Renal pelvis (tissue), 4 donors: ENCODE data around the gene DDX20. TPM values are rescaled to one million over a fixed set of nuclear protein-coding genes. Genes with fewer than 3 reads are reported as not detected.

Source experiments
- DNase-seq: peaks from one replicate; pipeline ENCODE4 v3.0.0-alpha.2; 2013
- polyA plus RNA-seq, 3 donors: library from polyadenylated mRNA; unstranded; fragments of 120-200 nt; gene quantifications; one replicate each; pipeline ENCODE4 v1.2.1, GENCODE V29; 2013; ENCODE audit not compliant: insufficient read length in 3 of 3

Gene DDX20
- polyA plus RNA-seq, 3 donors, result 19.8 to 22.6 (median 20.3) TPM

GRCh38 chr1:111745675-111746613 is 9.8 kb upstream of the DDX20 start:
- DNase-seq, result no peak

DNA sequence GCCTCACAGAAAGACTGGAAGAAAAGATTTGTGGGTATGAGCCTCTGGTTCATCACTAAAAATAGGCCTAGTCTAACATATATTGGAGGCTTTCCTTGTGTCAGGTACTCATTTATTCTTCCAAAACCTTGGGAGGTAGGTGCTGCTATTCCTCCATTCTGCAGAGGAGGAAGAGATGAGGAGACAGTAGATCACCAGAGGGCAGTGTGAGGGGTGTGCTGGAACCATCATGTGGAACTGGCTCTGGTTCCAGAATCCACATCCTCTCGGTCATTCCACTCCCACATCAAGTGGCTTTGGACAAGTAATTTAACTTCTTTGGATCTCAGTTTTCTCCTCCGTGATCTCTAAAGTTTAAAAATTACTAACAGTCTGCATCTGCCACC is 9.1 kb upstream of the DDX20 start:
- DNase-seq, result no peak

GRCh38 chr1:111747282-111747734 is 8.4 kb upstream of the DDX20 start:
- no peak for DNase-seq

DNA sequence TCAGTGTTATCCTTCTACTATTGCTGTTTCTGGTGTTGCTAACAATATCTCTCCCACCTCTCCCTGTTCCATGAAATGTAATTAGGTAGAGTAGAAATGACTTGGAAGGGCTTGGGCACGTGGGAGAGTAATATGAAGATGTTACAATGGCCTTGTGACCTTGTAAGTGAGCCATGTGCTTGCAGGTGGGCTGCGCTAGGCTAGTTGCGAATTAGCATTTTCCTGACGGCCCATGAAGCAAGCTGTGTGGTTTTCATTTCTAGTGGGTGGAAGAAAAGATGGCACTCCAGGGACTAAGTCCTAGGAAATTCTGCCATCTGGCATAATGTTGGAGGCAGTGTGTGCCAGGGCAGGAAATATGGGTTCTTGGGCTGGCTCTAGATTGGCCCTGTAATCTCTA is 7.8 kb upstream of the DDX20 start:
- no peak for DNase-seq

- no peak for DNase-seq
These were observed 6.1 kb upstream of the DDX20 start for GRCh38 chr1:111749628-111750027.

DNA sequence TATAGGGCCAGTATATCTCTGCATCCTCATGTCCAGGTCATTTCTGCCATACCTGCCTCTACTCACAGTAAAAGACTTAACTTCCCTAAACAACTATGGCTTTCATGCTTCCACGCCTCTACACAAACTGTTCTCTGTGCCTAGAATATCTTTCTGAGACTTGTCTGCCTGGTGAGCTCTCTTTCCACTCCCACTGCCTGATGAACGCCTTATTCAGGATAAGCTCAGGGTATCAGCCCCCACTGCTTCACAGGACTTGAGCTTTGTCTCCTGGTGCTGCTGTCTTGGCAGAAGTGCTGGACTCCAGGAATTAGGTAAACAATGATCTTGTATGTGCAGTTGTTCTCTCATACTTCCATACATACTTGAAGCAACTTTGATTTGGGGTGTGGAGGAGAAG is 4.8 kb upstream of the DDX20 start:
- DNase-seq, result no peak

DNA sequence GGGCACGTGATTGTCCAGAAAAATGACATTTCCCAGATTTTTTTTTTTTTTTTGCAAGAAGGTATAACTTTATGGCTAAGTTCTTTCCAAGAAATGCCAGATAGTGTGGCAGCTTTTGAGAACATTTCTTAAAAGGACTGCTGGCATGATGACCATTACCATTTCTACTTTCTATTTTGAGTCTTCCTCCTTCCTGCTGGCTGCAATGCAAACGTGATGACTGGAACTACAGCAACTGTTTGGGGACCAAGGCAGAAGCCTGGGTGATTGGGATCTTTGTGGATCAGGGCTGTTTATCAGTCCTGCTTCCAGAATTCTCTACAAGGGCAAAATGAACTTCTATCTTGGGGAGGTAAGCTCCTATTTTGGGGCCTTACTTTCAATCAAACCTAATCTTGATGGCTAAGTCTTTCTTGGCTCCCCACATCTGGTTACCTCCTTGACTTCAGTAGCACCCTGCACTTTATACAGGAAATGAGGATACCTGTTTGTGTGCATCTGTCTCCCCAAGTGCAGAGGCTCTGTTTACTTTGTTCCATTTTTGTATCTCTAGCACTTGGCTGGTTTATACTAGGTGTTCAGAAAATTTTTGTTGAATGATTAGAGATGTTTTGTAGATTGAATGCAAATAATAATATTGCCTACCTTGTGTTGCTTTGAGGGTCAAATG is 3.7 kb upstream of the DDX20 start:
- DNase-seq, result no peak

DNA sequence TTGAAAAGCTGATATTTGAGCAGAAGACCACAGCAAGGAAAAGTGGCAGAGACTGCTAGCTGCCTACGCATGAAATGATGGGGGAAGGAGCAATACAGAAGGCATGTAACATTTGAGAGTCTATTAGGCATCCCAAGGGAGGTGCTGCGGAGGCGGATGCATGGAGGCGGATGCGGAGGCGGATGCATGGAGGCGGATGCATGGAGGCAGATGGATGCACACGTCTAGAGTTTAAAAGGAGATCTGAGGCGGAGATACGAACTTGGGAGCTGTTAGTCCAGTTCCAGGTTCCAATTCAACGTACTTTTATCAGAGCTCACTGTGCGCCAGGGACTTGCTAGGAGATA is 744 bp upstream of the DDX20 start:
- DNase-seq, result peak; percentile 75

DNA sequence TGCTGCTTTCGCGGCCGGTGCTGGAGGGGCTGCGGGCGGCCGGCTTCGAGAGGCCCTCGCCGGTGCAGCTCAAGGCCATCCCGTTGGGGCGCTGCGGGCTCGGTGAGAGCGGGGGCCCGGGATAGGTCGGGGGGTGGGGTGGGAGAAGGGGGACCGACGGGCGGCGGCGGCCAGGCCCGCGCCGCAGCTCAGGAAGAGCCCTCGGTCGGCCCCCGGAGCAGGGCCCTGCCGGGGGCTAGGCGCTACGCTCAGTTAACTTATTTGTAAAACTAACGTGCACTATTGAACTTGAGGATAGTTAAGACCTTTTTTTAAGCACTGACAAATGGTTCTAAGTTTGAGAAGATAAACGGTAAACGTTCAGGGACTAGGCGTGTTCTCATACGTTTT is 418 bp downstream of the DDX20 start:
- no peak for DNase-seq

GRCh38 chr1:111758373-111758772 is 2.7 kb downstream of the DDX20 start:
- DNase-seq, result no peak

GRCh38 chr1:111761717-111762116 is 6.0 kb downstream of the DDX20 start:
- no peak for DNase-seq

DNA sequence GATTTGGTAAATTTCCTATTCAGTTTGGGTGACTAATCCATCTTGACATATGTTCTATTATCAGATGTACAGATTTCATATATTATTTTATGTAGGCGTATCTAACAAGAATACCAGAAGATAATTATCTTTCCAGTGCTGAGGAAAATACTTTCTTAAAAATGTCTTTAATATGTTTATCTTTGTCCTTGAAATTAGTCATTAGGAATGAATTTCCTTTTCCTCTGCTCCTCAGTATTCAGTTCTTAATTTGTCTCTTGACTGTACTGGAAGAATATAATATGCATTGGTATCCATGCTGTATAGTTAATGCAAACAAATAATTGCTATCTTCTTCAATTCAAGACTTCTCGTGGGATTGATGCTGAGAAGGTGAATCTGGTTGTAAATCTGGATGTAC is 6.6 kb downstream of the DDX20 start:
- DNase-seq, result no peak

DNA sequence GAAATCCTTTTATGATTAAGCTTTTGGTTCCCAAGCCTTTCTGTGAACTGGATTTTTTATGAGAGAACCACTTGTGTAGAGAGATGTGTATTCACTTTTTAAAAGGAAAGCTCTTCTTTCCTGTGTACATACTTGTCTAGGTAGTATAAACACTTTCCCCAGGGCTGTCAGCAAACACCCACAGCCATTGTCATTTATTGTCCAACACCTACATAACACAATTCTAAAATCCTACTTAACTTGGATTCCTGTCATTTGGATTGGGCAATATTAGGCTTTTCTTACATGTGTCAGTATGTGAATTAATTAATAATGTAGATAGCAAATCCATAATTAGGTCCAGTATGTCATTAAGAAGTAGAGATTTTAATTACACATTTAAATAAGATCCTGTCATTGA is 12.3 kb downstream of the DDX20 start:
- DNase-seq, result no peak

GRCh38 chr1:111768625-111769024 is 12.9 kb downstream of the DDX20 start:
- DNase-seq, result no peak

GRCh38 chr1:111769517-111770146 is 13.9 kb downstream of the DDX20 start:
- DNase-seq, result peak; percentile 72

DNA sequence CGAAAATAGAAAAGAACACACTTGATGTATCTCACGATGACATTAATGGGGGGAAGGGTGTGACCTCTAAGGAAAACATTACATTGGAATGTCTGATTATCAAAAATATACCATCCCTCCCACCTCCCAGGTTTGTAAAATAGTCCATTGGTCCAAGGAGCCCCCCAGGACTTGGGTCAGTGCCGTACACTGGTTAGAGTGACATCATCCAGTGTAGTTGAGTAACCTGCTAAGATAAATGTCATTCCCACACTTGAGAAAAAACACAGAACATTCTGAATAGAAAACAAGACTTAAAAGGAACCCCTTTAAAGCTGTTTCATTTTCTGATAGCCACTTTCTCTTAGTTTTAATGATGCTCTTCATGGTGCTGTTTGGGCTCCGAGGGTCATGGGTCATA is 15.2 kb downstream of the DDX20 start:
- no peak for DNase-seq

- no peak for DNase-seq
These were observed 20.3 kb downstream of the DDX20 start for GRCh38 chr1:111775966-111776365.

- no peak for DNase-seq
These were observed 20.7 kb downstream of the DDX20 start for GRCh38 chr1:111776391-111776790.

GRCh38 chr1:111776861-111777260 is 21.2 kb downstream of the DDX20 start:
- no peak for DNase-seq

GRCh38 chr1:111777301-111777700 is 21.6 kb downstream of the DDX20 start:
- no peak for DNase-seq

DNA sequence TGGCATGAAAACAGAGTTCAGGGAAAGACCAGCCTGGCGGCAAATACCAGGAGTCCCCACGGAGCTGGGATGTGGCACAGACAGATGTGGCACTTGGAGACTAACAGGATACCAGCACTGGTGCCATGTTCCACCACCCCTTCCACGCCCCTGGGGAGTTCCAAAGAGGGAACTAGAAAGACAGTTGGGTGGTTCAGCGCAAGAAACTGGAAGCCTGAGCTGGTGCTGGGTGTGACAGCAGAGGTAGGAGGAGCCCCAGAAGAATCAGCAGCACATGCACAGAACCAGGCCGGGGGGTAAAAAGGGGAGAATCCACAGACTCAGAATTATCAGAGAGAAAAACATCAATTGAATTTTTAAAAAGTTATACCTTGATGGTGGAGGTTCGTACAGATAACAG is 22.4 kb downstream of the DDX20 start:
- no peak for DNase-seq

DNA sequence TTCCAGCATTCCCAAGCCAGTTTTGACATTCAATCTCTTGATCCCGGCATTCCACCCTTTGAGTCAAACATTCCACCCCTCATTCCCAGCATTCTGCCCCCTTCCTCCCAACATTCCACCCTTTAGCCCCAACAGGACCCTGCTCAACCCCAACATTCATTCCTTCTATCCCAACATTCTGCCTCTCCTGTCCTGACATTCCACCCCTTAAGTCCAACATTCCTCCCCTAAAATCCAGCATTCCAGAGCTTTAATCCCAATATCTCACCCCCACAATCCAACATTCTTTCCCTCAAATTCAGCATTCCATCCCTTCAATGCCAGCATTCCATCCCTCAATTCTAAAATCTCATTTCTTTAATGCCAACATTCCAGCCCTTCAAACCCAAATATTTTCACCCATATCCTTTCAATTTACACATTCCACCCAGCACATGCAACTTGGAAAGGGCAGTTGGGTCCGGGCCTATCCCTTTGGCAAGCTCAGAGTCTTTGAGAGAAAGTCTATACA is 22.9 kb downstream of the DDX20 start:
- DNase-seq, result no peak

DNA sequence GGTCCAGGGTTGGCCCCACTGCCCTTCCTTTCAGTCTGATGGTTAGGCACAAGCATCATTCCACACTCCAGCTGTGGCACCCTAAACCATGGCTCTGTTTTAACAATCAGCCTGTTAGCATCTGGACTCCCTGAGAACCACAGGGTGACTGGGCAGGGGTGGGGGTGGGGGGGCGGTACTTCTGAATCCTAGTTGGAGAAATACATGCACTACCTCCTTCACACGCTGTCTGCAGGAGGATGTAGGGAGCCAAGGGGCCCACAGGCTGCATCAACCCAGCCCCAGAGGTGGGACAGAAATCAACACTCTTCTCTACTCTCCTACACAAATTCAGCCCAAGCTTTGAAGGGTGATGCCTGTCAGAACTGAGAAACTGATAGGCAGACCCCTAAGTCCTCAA is 23.8 kb downstream of the DDX20 start:
- DNase-seq, result no peak
